Measurements from ENCODE around the gene ASRGL1.

DNA sequence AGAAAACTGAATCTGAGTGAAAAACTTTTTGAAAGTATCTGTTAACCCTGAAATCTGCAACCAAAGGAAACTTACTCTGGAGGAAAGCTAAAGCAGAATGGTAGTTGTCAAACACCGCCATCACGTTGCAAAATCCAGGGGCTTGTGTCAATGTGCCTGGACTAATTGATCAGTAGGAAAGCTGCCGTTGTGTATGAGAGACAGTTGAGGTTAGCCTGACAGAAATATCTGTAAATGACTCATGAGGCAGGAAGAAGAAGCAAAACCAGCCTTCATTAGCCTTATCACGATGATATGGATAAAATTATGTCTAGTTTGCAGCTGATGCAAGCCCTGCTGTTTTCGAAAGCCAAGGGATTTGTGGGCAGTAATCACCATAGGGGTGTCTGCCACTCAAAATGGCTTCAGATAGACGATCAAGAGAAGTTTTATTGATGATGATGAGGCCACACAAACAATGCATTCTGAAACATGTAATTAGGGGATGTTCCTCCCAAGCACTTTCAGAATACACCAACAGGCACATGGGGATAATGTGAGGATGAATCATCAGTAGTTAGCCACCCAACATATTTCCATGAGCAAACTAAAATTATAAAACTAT, 90.5 kb downstream of the ASRGL1 start:
- TF ChIP-seq CTCF (conservative IDR thresholded peaks at IDR 0.05; ENCODE audit: low read length) (no peak), EZH2phosphoT487 (IDR thresholded peaks at IDR 0.05; ENCODE audit: borderline replicate concordance) (no peak)
